ENCODE results near the gene CEMIP.
A peak's percentile ranks its signal among the peaks of the same experiment; 100 is the strongest.

CEMIP gene

GRCh38 chr15:80982839-80983238, 203.7 kb downstream of the CEMIP start:
- no peak for DNase-seq (ENCODE audit: low spot score)

- DNase-seq (ENCODE audit: low spot score): peak; percentile 57
These were observed 205.7 kb downstream of the CEMIP start for GRCh38 chr15:80984856-80985255.

GRCh38 chr15:80985981-80986380, 206.8 kb downstream of the CEMIP start:
- no peak for DNase-seq (ENCODE audit: low spot score)

- DNase-seq (ENCODE audit: low spot score): no peak
These were observed 207.3 kb downstream of the CEMIP start for GRCh38 chr15:80986487-80986886.

GRCh38 chr15:80988148-80988796, 209.1 kb downstream of the CEMIP start:
- DNase-seq (ENCODE audit: low spot score): no peak

GRCh38 chr15:80989081-80989517, 209.9 kb downstream of the CEMIP start:
- DNase-seq (ENCODE audit: low spot score): no peak

GRCh38 chr15:80989518-80990478, 210.6 kb downstream of the CEMIP start, which contains the start of gene MESD:
MESD (minus strand) TSS chr15:80989819; CDS start chr15:80989791, 28 bp downstream.
- DNase-seq (ENCODE audit: low spot score): peak; percentile 98

- no peak for DNase-seq (ENCODE audit: low spot score)
These were observed 211.8 kb downstream of the CEMIP start for GRCh38 chr15:80990955-80991354.

- peak; percentile 83 for DNase-seq (ENCODE audit: low spot score)
These were observed 212.3 kb downstream of the CEMIP start for GRCh38 chr15:80991421-80991820.

- DNase-seq (ENCODE audit: low spot score): no peak
These were observed 212.8 kb downstream of the CEMIP start for GRCh38 chr15:80992006-80992405.

GRCh38 chr15:80992441-80992840, 213.3 kb downstream of the CEMIP start:
- DNase-seq (ENCODE audit: low spot score): no peak

- no peak for DNase-seq (ENCODE audit: low spot score)
These were observed 217.1 kb downstream of the CEMIP start for GRCh38 chr15:80996247-80996646.

- DNase-seq (ENCODE audit: low spot score): no peak
These were observed 218.5 kb downstream of the CEMIP start for GRCh38 chr15:80997692-80998091.

GRCh38 chr15:80998251-80998650, 219.1 kb downstream of the CEMIP start:
- no peak for DNase-seq (ENCODE audit: low spot score)

GRCh38 chr15:80999623-81000036, 220.5 kb downstream of the CEMIP start:
- no peak for DNase-seq (ENCODE audit: low spot score)

- no peak for DNase-seq (ENCODE audit: low spot score)
These were observed 221.0 kb downstream of the CEMIP start for GRCh38 chr15:81000144-81000623.

GRCh38 chr15:81000624-81001151, 221.5 kb downstream of the CEMIP start, which contains the start of gene TLNRD1:
TLNRD1 (plus strand) TSS chr15:81000923; CDS start chr15:81002272, 1,349 bp downstream.
- DNase-seq (ENCODE audit: low spot score): peak; percentile 89
